ENCODE data around the gene XRRA1.

GRCh38 chr11:74929431-74930363 lies 19.2 kb downstream of the XRRA1 start:
- TF ChIP-seq POLR2A (IDR thresholded peaks at IDR 0.05; ENCODE audit: low read length) (no peak), GATA1 (IDR thresholded peaks at IDR 0.05; ENCODE audit: low read depth, low read length) (no peak)
